NB4 (cell line): ENCODE measurements around the gene SPATA31E1.

Experiments used
- DNase-seq: peaks from one replicate; pipeline ENCODE4 v3.0.0; 2010; ENCODE audit warnings: low read depth
- H3K4me3 ChIP-seq: one replicate; pipeline ENCODE4 v1.5.1; 2011; ENCODE audit warnings: mild to moderate bottlenecking, low read depth, low read length, moderate library complexity
- CTCF ChIP-seq: IDR thresholded peaks from one replicate; pipeline ENCODE4 v1.5.1; 2012; ENCODE audit warnings: low read depth, low read length
- MAX ChIP-seq: IDR thresholded peaks from 2 replicates; pipeline ENCODE4 v1.6.1; 2011; ENCODE audit warnings: low read depth, low read length
- MYC ChIP-seq: IDR thresholded peaks from 2 replicates; pipeline ENCODE4 v1.6.1; 2011; ENCODE audit warnings: low read depth, low read length
- POLR2A ChIP-seq: IDR thresholded peaks from 2 replicates; pipeline ENCODE4 v1.6.1; 2011; ENCODE audit warnings: mild to moderate bottlenecking; ENCODE audit not compliant: insufficient read length; ENCODE audit errors: extremely low read depth

SPATA31E1 gene

DNA sequence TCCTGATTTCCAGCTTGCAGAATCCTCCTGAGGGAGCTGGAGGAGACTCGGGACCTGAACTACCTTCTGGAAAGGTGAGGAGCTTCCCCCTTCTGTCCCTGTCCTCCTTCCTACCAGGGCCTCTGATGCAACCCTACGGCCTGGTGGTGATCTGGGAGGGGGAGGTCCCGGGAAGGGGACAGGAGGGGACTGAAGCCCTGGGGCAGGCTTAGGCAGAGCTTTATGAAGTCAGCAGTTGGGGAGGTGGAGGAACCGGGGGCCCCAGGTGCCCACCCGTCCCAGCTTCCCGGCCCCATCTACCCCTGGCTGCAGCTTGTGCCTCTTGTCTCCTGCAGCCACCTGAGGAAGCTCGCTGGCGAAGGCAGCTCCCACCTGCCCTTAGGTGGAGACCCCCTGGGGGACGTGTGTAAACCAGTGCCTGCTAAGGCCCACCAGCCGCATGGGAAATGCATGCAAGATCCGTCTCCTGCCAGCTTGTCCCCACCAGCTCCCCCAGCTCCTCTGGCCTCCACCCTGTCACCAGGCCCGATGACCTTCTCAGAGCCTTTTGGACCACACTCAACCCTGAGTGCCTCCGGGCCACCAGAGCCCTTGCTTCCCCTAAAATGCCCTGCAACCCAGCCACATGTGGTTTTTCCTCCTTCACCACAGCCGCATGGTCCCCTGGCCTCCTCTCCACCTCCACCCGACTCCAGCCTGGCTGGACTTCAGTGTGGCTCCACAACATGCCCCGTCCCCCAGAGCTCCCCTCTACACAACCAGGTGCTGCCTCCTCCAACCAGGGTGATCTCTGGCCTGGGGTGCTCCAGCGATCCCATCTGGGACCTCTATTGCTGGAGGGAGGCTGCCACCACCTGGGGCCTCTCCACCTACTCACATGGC is 2.1 kb downstream of the SPATA31E1 start:
- H3K4me3 ChIP-seq = no peak overlapping the region
- TF ChIP-seq CTCF (no peak), MAX (no peak), MYC (no peak), POLR2A (no peak)
- no peak for DNase-seq

DNA sequence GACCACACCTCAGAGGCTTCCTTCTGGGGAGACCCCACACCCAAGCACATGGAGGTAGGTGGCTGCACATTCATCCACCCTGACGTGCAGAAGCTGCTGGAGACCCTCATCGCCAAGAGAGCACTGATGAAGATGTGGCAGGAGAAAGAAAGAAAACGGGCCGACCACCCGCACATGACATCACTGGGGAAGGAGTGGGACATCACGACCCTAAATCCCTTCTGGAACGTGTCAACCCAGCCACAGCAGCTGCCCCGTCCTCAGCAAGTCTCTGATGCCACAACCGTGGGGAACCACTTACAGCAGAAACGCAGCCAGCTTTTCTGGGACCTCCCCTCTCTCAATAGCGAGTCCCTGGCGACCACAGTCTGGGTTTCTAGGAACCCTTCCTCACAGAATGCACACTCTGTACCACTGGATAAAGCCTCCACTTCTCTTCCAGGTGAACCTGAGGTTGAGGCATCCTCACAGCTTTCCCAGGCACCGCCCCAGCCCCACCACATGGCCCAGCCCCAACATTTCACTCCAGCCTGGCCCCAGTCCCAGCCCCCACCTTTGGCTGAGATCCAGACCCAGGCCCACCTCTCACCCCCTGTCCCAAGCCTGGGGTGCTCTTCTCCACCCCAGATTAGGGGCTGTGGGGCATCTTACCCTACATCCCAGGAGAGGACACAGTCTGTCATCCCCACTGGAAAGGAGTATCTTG is 3.0 kb downstream of the SPATA31E1 start:
- no peak overlapping the region for H3K4me3 ChIP-seq
- TF ChIP-seq MYC (no peak), MAX (no peak)
- DNase-seq = no peak

DNA sequence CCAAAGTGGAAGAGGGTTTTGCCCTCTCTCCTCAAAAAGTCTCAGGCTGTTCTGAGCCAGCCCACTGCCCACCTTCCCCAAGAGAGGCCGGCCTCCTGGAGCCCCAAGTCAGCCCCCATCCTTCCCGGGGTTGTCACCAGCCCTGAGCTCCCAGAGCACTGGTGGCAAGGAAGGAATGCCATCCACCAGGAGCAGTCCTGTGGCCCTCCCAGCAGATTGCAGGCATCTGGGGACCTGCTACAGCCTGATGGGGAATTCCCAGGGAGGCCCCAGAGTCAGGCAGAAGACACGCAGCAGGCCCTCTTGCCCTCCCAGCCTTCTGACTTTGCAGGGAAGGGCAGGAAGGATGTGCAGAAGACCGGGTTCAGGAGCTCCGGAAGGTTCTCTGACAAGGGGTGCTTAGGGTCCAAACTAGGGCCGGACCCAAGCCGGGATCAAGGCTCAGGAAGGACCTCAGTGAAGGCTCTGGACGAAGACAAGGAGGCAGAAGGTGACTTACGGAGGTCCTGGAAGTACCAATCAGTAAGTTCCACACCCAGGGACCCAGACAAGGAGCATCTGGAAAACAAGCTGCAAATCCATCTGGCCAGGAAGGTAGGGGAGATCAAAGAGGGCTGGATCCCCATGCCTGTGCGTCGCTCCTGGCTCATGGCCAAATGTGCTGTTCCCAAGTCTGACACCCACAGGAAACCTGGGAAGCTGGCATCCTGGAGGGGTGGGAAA is 3.7 kb downstream of the SPATA31E1 start:
- no peak for DNase-seq
- H3K4me3 ChIP-seq = no peak overlapping the region
- no peak for TF ChIP-seq POLR2A
- no peak for TF ChIP-seq MYC

- H3K4me3 ChIP-seq = no peak overlapping the region
- no peak for TF ChIP-seq MAX
- TF ChIP-seq POLR2A = no peak
- no peak for TF ChIP-seq CTCF
- TF ChIP-seq MYC = no peak
- no peak for DNase-seq
These were observed 4.3 kb downstream of the SPATA31E1 start for GRCh38 chr9:87886933-87887505.

- TF ChIP-seq POLR2A (no peak), CTCF (no peak), MYC (no peak), MAX (no peak)
- H3K4me3 ChIP-seq = no peak overlapping the region
- no peak for DNase-seq
These were observed 5.2 kb downstream of the SPATA31E1 start for GRCh38 chr9:87887661-87888480.

- TF ChIP-seq CTCF (no peak), MAX (no peak), MYC (no peak), POLR2A (no peak)
- DNase-seq = no peak
- H3K4me3 ChIP-seq = no peak overlapping the region
These were observed 5.8 kb downstream of the SPATA31E1 start for GRCh38 chr9:87888501-87888900.
